Activated CD4-positive, alpha-beta T cell treated with anti-CD3 and anti-CD28 coated beads, Interleukin-2, amount 10 ng/mL, durations not matched to agents 7 days and 5 days (primary cell): ENCODE data around the gene CYB5A. TPM values are rescaled to one million over a fixed set of nuclear protein-coding genes. Genes with fewer than 3 reads are reported as not detected.
A peak's percentile ranks its signal among the peaks of the same experiment; 100 is the strongest.
"Not testable (repeated sequence)": the region's sequence is repeated elsewhere in the genome, so short reads cannot be mapped to it uniquely, and the experiment has no call there.

Experiments
- CTCF ChIA-PET: fragments of 350-600 bp; sonication (Branson Sonifier 250); formaldehyde crosslinking; loops from one replicate; lab custom pipeline; 2021; ENCODE audit warnings: antibody characterized with exemption; lab: Charles Lee
- POLR2A ChIA-PET: fragments of 350-600 bp; sonication (Branson Sonifier 250); formaldehyde crosslinking; loops from one replicate; lab custom pipeline; 2021; ENCODE audit warnings: antibody characterized with exemption; lab: Charles Lee
- DNase-seq: peaks from one replicate; pipeline ENCODE4 v3.0.0-alpha.2; 2020
- H3K27ac Mint-ChIP-seq: one replicate; pipeline ENCODE4 v1.8.0; 2021; ENCODE audit warnings: mild to moderate bottlenecking, moderate library complexity, mixed read lengths
- H3K27me3 Mint-ChIP-seq: one replicate; pipeline ENCODE4 v1.8.0; 2021; ENCODE audit warnings: mixed read lengths
- H3K36me3 Mint-ChIP-seq: one replicate; pipeline ENCODE4 v1.8.0; 2021; ENCODE audit warnings: low read depth, mixed read lengths
- H3K4me1 Mint-ChIP-seq: one replicate; pipeline ENCODE4 v1.8.0; 2021; ENCODE audit warnings: mixed read lengths
- H3K4me3 Mint-ChIP-seq: one replicate; pipeline ENCODE4 v1.8.0; 2021; ENCODE audit warnings: mild to moderate bottlenecking, moderate library complexity, mixed read lengths
- H3K9me3 Mint-ChIP-seq: one replicate; pipeline ENCODE4 v1.8.0; 2021; ENCODE audit warnings: mixed read lengths
- total RNA-seq, 2 experiments: library from RNA; stranded (reverse); gene quantifications; one replicate each; pipeline ENCODE4 v1.2.3, GENCODE V29; 2021

Gene CYB5A, protein sequence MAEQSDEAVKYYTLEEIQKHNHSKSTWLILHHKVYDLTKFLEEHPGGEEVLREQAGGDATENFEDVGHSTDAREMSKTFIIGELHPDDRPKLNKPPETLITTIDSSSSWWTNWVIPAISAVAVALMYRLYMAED
- total RNA-seq = 10 to 100 TPM; 30.6 to 32.3 TPM

DNA sequence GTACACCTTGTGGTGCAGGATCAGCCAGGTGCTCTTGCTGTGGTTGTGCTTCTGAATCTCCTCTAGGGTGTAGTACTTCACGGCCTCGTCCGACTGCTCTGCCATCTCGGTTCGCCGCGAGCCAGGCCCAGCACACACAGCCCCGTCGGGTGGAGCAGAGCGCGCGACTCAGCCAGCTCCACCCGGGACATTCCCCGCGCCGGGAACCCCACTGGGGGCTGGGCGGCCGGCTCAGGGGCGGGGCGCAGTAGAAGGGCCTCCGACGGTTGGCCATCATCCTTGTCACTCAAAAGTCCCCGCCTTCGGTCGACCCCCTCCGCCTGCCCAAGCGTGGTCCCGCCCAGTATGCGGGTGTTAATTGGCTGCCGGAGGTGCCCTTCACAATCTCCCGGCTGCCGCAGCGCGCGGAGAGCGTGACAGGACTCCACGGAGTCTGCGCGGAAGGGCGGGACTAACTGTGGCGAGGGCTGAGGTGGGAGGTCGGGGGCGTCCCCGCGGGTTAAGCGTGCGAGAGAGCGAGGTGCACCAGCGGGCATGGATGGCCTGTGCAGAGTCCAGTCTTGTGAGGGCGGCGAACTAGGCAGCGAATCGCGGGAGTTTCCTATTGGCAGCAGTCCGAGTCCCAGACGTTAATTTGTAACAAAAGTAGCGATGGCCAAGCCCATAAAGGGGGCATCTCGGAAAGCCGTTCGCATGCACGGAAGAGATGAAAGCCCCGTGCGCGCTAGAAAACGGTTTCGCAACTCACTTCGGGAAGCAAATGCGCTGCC is at the start of gene CYB5A:
CYB5A (minus strand) TSS at position 193 of the 770 bp plus-strand sequence; CDS start at position 105, 88 bp downstream.
- H3K9me3 Mint-ChIP-seq = peaks cover 6% of the 10 kb centered on the region
- H3K27me3 Mint-ChIP-seq = no peaks in the 10 kb centered on the region
- H3K4me3 Mint-ChIP-seq = peak within 1 kb of the TSS; percentile 84
- peaks cover 9% of the 10 kb centered on the region for H3K4me1 Mint-ChIP-seq
- POLR2A ChIA-PET = no interaction called here
- peaks cover 2% of the 10 kb centered on the region for H3K36me3 Mint-ChIP-seq
- DNase-seq = peak; percentile 98
- H3K27ac Mint-ChIP-seq = peak within 1 kb of the TSS; percentile 75
- CTCF ChIA-PET = no interaction called here

DNA sequence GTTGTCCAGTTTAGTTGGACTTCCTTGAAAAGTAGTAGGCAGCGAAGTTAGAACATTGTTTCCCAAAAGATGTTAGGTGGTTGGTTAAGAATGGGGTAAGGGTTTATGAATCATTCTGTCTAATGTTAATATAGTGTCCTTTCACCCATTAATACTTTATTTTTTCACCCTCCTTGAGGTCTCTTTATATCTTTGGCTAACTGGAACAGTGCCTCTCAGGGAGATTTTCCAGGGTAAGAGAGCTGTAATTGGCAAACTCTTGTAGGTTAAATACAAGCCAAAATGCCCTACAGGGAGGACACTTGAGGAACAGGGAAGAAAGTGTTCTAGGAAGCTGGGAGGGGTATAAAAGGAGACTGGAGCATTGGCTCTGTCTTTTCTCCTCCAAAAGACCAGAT is 46.1 kb upstream of the CYB5A start:
- ChIA-PET CTCF (interaction anchor here (1.4 kb wide), 1 partner anchor 163 kb away, joined by 3 read pairs; no protein-coding TSS in a partner anchor), POLR2A (no interaction called here)
- no peaks in the 10 kb centered on the region for H3K9me3 Mint-ChIP-seq

DNA sequence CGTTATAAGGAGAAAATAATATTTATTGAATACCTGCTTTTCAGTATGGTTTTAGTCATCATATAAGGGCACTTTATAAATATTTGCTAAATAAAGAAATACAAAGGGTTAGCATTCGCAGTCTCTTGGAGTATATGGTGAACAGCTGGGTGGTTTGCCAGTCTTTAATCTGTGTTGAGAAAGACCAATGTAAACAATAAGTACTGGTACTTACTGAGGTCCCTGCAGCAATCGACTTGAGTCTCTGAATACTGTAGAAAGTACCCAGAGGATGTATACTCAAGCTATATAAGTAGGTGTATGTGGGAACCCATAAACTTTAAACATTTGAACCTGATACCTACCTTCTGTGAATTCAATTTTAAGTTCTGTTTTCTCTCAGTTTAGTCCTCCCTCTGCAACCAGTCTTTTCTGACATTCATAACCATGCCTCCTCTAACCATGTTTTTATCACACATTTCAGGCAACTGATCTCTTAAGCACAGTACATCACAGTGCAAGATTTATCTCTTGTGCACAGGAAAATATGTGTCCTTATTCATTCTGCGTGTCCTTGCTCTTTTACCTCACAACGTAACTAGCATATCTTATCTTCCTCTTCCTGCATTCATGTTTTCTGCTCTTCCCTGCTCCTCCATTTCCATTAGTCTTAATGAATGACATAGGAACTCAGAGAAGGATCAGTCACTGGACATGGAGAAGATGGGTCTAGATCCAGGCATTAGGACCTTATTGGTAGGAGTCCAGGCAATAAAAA is 45.6 kb upstream of the CYB5A start:
- Mint-ChIP-seq H3K4me1 (peaks cover 3% of the 10 kb centered on the region), H3K27ac (no peak overlapping the region), H3K4me3 (no peak overlapping the region), H3K36me3 (no peaks in the 10 kb centered on the region), H3K27me3 (peaks cover 27% of the 10 kb centered on the region), H3K9me3 (no peaks in the 10 kb centered on the region)
- ChIA-PET CTCF (no interaction called here), POLR2A (no interaction called here)
- no peak for DNase-seq

More for the DNA sequence above, 46.1 kb upstream of the CYB5A start:
- Mint-ChIP-seq H3K4me1 (peaks cover 3% of the 10 kb centered on the region), H3K4me3 (no peak overlapping the region), H3K27ac (no peak overlapping the region), H3K27me3 (peaks cover 28% of the 10 kb centered on the region), H3K36me3 (no peaks in the 10 kb centered on the region)
- DNase-seq = no peak

DNA sequence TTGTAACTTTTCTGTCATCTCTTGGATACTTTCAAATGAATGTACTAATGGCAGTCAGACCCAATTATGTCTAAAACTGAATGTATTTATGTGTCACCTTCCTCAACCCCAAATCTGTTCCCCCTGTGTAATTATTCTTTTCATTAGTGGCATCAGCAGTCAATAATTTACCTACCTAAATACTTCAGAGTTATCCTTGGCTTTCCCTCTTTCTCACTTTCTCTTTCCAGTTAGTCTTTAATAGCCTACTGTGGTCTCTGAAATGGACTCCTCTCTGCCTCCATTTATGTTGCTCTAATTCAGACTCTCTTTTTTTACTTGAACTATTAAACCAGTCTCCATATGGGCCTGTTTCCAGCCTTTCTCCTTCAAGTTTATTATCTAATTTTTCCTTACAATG is 44.9 kb upstream of the CYB5A start:
- Mint-ChIP-seq H3K4me3 (no peak overlapping the region), H3K27me3 (peaks cover 25% of the 10 kb centered on the region), H3K9me3 (no peaks in the 10 kb centered on the region), H3K4me1 (peaks cover 3% of the 10 kb centered on the region), H3K36me3 (no peaks in the 10 kb centered on the region), H3K27ac (no peak overlapping the region)
- POLR2A ChIA-PET = no interaction called here
- CTCF ChIA-PET = no interaction called here
- DNase-seq = no peak

DNA sequence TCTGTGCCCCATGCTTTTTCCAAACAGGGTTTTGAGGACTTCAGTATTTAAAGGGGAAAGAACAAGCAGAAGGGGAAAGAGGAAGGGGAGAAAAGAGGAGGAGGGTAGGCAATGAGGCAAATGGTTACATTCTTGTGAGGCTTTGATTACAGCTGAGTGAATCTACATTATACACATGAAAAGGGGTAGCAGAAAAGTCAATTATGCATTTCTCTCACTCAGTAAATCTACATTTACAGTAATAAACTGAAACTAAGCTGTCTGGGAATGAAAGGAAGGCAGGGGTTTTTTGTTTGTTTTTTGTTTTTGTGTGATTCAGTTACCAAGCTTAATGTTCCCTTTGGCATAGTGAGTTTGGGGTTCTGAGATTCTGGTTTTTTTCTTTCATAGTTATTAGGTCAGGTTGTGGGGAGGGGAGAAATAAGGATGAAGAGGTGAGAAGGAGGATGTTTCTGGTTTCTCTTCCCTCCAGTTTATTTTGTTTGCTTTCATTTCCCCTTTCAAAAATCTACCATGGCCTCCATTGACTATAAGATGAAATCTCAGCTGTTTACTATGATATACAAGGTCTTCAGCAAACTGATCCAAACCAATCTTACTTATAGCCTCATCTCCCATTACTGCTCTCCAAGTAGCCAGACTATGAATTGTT is 42.6 kb upstream of the CYB5A start:
- DNase-seq = no peak
- CTCF ChIA-PET = no interaction called here
- peaks cover 3% of the 10 kb centered on the region for H3K4me1 Mint-ChIP-seq
- POLR2A ChIA-PET = no interaction called here
- peaks cover 30% of the 10 kb centered on the region for H3K27me3 Mint-ChIP-seq
- no peaks in the 10 kb centered on the region for H3K36me3 Mint-ChIP-seq
- no peak overlapping the region for H3K4me3 Mint-ChIP-seq
- no peaks in the 10 kb centered on the region for H3K9me3 Mint-ChIP-seq
- no peak overlapping the region for H3K27ac Mint-ChIP-seq

DNA sequence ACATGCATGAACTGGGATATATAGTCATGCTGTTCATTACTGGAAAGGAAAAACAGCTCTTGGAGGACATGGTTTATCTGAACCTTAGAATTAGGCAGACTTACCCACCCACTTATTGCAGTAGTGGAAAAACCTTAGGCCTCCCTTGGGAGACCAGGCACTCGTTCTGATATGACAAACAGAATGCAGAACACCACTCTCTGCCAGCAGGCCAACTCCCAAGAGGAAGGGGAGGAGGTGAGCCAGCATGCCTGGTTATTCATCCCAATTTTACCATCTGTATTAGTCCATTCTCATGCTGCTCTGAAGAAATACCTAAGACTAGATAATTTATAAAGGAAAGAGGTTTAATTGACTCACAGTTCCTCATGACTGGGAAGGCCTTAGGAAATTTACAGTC is 41.3 kb upstream of the CYB5A start:
- no peak for DNase-seq
- POLR2A ChIA-PET = no interaction called here
- Mint-ChIP-seq H3K4me3 (no peak overlapping the region), H3K36me3 (no peaks in the 10 kb centered on the region), H3K9me3 (no peaks in the 10 kb centered on the region), H3K27me3 (peaks cover 25% of the 10 kb centered on the region), H3K4me1 (peaks cover 3% of the 10 kb centered on the region), H3K27ac (no peak overlapping the region)
- CTCF ChIA-PET = no interaction called here

DNA sequence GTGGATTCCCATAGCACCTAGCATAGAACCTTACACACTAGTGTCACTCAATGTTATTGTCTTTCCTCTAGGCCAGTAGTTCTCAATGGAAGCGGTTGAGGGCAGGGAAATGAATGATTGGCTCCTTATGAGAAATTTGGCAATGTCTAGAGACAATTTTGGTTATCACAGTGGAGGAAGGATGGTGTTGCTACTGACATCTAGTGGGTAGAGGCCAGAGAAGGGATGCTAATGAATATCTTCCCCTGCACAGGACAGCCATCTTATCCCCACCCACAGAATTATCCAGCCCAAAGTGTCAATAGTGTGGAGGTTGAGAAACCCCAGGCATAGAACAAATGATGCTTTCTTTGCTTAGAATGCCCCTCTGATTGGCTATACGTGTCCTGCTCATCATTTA is 39.6 kb upstream of the CYB5A start:
- POLR2A ChIA-PET = no interaction called here
- no peak overlapping the region for H3K4me3 Mint-ChIP-seq
- peaks cover 3% of the 10 kb centered on the region for H3K4me1 Mint-ChIP-seq
- no peak overlapping the region for H3K27ac Mint-ChIP-seq
- H3K9me3 Mint-ChIP-seq = no peaks in the 10 kb centered on the region
- peaks cover 17% of the 10 kb centered on the region for H3K27me3 Mint-ChIP-seq
- CTCF ChIA-PET = no interaction called here
- no peaks in the 10 kb centered on the region for H3K36me3 Mint-ChIP-seq
- DNase-seq = no peak

DNA sequence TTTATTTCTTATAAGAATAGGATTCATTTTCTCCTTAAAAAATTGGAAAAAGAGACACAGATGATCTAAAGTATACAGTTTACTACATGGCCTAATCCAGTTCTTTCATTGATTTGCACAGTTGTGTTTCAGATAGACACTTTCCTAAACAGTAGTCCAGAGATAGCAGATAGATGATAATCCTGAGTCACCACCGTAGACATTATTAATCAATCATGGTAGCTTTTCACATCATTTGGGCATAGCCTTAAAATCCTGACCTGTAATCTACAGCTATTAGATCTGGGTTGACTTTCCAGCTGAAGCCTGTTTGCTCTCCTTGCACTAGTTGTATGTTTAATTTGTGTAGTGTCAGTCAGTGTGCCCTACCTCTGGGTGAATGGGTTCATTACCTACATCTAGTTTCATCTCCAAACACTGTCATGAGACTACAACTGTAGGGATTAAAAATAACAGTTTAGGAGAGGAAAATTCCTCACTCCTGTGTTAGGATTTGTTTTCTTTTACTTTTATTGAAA is 38.0 kb upstream of the CYB5A start:
- Mint-ChIP-seq H3K27me3 (peaks cover 16% of the 10 kb centered on the region), H3K4me3 (no peak overlapping the region), H3K9me3 (no peaks in the 10 kb centered on the region), H3K36me3 (no peaks in the 10 kb centered on the region), H3K27ac (no peak overlapping the region), H3K4me1 (peaks cover 3% of the 10 kb centered on the region)
- no peak for DNase-seq
- ChIA-PET POLR2A (no interaction called here), CTCF (interaction anchor here (1.2 kb wide), 1 partner anchor 13 kb away, joined by 3 read pairs; no protein-coding TSS in a partner anchor)

DNA sequence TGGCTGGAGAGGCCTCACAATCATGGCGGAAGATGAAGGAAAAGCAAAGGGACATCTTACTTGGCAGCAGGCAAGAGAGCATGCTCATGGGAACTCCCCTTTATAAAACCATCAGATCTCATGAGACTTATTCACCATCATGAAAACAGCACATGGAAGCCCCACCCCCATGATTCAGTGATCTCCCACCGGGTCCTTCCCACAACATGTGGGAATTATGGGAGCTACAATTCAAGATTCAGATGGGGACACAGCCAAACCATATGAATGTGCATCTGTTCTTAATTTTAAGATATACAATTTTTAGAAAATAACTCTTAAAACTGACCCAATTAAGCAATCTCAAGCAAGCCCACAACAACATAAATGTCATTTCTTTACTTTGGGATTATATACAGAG is 36.4 kb upstream of the CYB5A start:
- Mint-ChIP-seq H3K4me3 (no peak overlapping the region), H3K4me1 (no peaks in the 10 kb centered on the region), H3K27ac (no peak overlapping the region), H3K9me3 (no peaks in the 10 kb centered on the region), H3K27me3 (peaks cover 13% of the 10 kb centered on the region), H3K36me3 (no peaks in the 10 kb centered on the region)
- ChIA-PET CTCF (interaction anchor here (1.0 kb wide), 1 partner anchor 164 kb away, joined by 3 read pairs; no protein-coding TSS in a partner anchor), POLR2A (no interaction called here)
- no peak for DNase-seq

DNA sequence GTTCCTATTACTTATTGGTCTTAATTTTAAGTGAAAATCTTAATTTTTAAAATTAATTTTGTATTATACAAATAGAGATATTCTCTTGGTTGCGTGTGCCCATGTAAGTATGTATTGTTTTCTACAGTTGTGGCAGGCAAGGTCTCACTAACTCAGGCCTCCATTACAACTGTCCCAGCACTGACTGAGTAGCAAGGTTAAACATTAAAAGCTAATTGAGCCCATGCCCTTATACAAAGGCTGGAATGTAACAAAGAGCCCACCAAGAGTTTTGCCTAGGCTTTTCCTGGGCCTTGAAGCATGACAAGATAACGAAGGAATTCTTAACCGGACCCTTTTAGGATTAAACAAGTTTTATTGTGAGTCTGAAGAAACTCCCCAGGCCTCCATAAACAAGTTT is 35.0 kb upstream of the CYB5A start:
- H3K4me3 Mint-ChIP-seq, H3K9me3 Mint-ChIP-seq, H3K36me3 Mint-ChIP-seq, CTCF ChIA-PET, DNase-seq, H3K4me1 Mint-ChIP-seq, POLR2A ChIA-PET, H3K27ac Mint-ChIP-seq: not testable (repeated sequence)
- H3K27me3 Mint-ChIP-seq = peaks cover 13% of the 10 kb centered on the region

DNA sequence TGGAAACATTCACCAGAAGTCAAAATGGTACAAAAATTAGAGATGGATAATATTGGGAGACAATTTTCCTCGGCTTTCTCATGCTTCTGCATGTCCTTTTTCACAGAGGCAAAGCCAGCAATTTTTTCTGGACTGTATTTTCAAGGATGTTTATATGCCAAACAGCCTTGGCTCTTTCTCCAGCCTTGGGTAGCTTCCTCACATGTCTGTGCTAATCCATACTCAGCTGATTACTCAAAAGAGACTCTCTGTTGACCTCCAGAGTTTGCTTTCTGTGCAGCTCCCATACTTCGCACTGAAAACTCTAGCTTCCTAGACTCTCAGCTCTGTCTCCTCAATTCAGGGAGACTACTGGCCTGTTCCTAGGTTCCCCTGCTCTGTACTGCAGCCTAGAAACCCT is 34.5 kb upstream of the CYB5A start:
- Mint-ChIP-seq H3K4me1 (no peaks in the 10 kb centered on the region), H3K36me3 (no peaks in the 10 kb centered on the region), H3K27me3 (peaks cover 14% of the 10 kb centered on the region), H3K9me3 (no peaks in the 10 kb centered on the region), H3K27ac (no peak overlapping the region), H3K4me3 (no peak overlapping the region)
- ChIA-PET POLR2A (no interaction called here), CTCF (no interaction called here)
- DNase-seq = no peak

DNA sequence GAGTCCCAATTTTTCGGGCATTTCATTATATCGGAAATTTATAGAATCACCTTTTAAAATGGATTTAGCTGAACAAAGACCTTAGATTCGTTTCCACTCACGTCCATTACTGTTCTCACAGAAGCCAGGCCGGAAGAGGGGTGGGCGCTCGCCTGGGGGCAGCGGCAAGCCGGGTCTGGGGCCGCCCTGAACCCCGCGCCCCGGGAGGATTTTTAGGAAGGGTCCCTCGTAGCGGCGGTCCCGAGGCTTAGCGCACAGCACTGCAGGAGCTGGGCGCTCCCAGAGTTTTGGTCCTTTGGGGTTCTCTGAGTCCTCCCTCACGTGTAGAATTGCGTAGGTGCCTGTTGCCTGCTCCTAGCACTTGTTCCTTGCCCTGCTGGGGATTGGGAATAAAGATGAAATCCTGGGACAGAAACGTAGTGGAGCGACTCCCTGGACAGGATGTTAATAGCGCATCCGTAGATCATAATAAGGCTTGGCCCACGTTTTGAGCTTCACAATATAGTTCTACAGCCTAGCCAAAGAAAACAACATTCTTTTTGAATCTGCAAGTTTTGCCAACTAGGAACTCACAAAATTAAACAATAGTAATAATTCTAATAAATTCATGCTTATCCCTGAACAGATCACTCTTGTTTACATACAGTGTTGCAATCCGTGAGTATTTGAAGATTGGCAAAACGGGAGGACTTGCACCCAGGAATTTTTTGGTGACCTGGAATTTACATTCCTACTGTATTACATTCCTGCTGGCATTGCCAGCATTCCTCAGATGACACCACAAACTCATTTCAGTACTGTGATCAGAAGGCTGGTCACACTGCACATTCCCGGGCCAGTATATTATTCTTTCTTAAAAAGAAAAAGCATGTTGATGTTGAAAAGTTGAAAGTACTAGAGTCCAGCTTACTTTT is 24.8 kb upstream of the CYB5A start:
- Mint-ChIP-seq H3K27me3 (peaks cover 17% of the 10 kb centered on the region), H3K9me3 (no peaks in the 10 kb centered on the region), H3K4me3 (no peak overlapping the region), H3K4me1 (no peaks in the 10 kb centered on the region), H3K36me3 (no peaks in the 10 kb centered on the region), H3K27ac (no peak overlapping the region)
- ChIA-PET POLR2A (no interaction called here), CTCF (no interaction called here)
- DNase-seq = no peak
